GM10248 (cell line): Measurements from ENCODE around the gene PRRG1.

ENCODE experiments used
- CTCF ChIA-PET: fragments of 300-600 bp; sonication (Branson Sonifier 250); formaldehyde crosslinking; extraction: SDS; loops from one replicate; lab custom pipeline; 2021; ENCODE audit warnings: antibody characterized with exemption; lab: Yijun Ruan, JAX
- POLR2A ChIA-PET: fragments of 350-650 bp; sonication (Branson Sonifier 250); formaldehyde crosslinking; extraction: SDS; loops from one replicate; lab custom pipeline; 2020; ENCODE audit warnings: antibody characterized with exemption; lab: Yijun Ruan, JAX
- DNase-seq: peaks from one replicate; pipeline ENCODE4 v3.0.0; 2012; ENCODE audit errors: extremely low spot score
- TF ChIP-seq, protein P1 (sequence below): IDR thresholded peaks from 2 replicates; pipeline ENCODE4 v1.5.1; 2012; ENCODE audit warnings: mild to moderate bottlenecking, low read depth; ENCODE audit errors: extremely low read depth, missing control alignments, control extremely low read depth

The PRRG1 gene

DNA sequence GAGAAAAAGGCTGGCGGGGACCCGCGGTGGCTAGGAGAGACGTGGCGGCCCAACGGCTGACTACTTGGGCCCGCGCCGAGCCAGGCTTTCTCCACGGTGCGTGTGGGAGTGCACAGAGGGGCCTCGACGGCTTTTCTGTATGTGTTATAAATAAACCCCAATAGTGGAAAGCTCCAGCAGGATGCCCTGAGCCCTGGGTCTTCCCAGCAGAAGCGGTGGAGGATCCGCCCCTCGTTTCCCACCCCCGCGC is 268 bp upstream of the PRRG1 start:
- no peak for DNase-seq
- CTCF ChIA-PET = interaction anchor here (1.3 kb wide), 1 partner anchor 9 kb away, joined by 4 read pairs; no protein-coding TSS in a partner anchor
- POLR2A ChIA-PET = no interaction called here
- TF ChIP-seq, protein P1, sequence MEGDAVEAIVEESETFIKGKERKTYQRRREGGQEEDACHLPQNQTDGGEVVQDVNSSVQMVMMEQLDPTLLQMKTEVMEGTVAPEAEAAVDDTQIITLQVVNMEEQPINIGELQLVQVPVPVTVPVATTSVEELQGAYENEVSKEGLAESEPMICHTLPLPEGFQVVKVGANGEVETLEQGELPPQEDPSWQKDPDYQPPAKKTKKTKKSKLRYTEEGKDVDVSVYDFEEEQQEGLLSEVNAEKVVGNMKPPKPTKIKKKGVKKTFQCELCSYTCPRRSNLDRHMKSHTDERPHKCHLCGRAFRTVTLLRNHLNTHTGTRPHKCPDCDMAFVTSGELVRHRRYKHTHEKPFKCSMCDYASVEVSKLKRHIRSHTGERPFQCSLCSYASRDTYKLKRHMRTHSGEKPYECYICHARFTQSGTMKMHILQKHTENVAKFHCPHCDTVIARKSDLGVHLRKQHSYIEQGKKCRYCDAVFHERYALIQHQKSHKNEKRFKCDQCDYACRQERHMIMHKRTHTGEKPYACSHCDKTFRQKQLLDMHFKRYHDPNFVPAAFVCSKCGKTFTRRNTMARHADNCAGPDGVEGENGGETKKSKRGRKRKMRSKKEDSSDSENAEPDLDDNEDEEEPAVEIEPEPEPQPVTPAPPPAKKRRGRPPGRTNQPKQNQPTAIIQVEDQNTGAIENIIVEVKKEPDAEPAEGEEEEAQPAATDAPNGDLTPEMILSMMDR = no peak

DNA sequence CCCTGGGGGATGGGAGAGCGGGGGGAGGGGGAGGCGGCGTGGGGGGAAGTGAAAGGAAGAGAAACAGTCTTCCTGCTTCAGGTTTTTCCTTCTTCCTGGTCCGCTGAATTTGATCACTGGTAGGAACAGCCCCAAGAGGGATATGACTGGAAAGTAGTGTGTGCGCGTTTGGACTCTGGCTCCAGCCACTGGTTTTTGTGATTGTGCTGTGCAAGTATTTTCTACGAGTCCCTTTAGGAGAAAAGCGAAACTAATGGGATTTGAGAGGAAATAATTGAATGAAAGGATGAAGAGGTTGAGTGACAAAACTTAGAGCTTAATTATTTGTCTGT is 836 bp downstream of the PRRG1 start:
- DNase-seq = no peak
- TF ChIP-seq, protein P1 = no peak
- ChIA-PET CTCF (no interaction called here), POLR2A (no interaction called here)

DNA sequence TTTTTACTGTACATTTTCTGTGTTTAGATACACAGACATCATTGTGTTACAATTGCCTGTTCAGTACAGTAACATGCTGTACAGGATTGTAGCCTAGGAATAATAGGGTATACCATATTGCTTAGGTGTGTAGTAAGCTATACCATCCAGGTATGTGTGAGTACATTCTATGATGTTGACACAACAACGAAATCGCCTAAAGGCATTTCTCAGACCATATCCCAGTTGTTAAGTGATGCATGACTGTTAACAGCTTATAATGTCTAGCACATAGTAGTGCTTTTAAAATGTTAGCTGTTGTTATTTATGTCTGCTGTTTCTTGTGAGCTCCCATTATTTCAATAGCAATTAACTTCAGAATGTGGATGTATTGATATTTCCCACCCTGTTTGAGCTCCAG is 4.5 kb downstream of the PRRG1 start:
- no peak for DNase-seq
- POLR2A ChIA-PET = no interaction called here
- TF ChIP-seq, protein P1 = no peak
- CTCF ChIA-PET = interaction anchor here (1.1 kb wide), 1 partner anchor 14 kb away, joined by 3 read pairs; no protein-coding TSS in a partner anchor

DNA sequence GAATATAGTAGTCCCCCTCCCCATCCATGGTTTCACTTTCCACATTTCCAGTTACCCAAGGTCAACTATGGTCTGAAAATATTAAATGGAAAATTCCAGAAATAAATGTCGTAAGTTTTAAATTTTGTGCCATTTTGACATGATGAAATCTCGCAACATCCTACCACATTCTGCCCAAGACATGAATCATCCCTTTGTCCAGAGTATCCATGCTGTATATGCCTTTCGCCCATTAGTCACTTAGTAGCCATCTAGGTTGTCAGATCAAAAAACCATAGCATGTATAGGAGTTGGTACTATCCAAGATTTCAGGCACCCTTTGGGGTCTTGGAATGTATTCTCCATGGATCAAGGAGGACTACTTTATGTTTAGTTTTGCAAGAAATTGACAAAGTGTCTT is 8.3 kb downstream of the PRRG1 start:
- ChIA-PET CTCF (no interaction called here), POLR2A (no interaction called here)
- TF ChIP-seq, protein P1 = no peak
- DNase-seq = no peak

DNA sequence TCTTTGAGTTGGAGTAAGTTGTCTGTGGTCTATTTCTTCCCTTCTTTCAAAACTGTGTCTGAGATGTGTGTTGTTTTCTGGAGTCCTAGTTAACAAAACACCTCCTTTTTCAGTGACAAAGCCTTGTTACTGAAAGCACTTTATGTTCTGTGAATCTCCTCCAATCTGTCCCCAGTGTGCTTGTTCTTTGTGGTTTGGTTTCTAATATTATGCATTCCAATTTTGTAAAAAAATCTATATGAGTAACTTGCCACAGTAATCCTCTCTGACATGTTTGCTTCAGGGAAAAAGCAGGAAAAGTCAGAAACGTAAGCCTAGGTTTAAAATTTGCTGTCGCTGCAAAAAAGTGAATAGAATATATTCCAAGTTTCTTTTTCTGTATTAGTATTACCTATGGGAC is 12.4 kb downstream of the PRRG1 start:
- DNase-seq = no peak
- ChIA-PET POLR2A (no interaction called here), CTCF (no interaction called here)
- TF ChIP-seq, protein P1 = no peak

DNA sequence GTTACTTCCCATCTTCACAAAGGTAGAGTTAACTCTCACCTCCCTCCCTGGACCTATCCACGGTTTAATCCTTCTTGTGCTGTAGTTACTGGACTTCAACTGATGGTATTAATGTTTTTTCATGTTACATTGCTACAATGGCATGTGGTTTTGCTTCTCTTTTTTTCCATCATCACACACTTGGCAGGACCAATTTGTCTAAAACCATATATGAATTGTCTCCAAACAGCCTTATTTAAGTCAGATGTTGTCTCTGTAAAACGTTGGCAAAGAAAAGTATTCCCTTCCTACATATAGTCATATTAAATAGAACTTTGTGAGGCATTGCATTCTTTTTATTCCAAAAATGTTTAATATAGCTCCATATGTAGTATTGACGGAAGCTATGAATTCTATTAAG is 15.5 kb downstream of the PRRG1 start:
- TF ChIP-seq, protein P1 = no peak
- CTCF ChIA-PET = interaction anchor here (0.8 to 1.4 kb wide), 3 partner anchors 9 to 12 kb away, joined by 3 read pairs; no protein-coding TSS in a partner anchor
- no peak for DNase-seq
- POLR2A ChIA-PET = no interaction called here

DNA sequence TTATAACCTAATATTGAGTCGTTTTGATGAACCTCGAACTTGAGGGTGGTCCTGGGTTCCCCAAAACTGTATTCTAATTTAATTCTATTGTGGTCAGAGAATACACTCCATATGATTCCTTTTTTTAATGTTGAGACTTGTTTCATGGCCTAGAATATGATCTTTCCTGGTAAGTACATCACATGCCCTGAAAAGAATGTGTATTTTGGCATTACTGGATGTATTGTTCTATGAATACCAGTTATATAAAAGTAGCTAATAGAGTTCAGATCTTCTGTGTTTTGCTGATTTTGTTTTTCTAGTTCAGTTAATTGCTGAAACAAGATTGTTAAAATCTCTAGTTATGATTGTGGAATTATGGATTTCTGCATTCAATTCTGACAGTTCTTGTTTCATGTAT is 18.8 kb downstream of the PRRG1 start:
- ChIA-PET POLR2A (no interaction called here), CTCF (no interaction called here)
- TF ChIP-seq, protein P1 = no peak
- DNase-seq = no peak
